ENCODE results near the gene IL10RA. TPM values are rescaled to one million over a fixed set of nuclear protein-coding genes. Genes with fewer than 3 reads are reported as not detected.
"Not testable (repeated sequence)": the region's sequence is repeated elsewhere in the genome, so short reads cannot be mapped to it uniquely, and the experiment has no call there.

Gene IL10RA
- total and polyA plus RNA-seq, 12 donors = 2.0 to 29.9 (median 3.8) TPM

DNA sequence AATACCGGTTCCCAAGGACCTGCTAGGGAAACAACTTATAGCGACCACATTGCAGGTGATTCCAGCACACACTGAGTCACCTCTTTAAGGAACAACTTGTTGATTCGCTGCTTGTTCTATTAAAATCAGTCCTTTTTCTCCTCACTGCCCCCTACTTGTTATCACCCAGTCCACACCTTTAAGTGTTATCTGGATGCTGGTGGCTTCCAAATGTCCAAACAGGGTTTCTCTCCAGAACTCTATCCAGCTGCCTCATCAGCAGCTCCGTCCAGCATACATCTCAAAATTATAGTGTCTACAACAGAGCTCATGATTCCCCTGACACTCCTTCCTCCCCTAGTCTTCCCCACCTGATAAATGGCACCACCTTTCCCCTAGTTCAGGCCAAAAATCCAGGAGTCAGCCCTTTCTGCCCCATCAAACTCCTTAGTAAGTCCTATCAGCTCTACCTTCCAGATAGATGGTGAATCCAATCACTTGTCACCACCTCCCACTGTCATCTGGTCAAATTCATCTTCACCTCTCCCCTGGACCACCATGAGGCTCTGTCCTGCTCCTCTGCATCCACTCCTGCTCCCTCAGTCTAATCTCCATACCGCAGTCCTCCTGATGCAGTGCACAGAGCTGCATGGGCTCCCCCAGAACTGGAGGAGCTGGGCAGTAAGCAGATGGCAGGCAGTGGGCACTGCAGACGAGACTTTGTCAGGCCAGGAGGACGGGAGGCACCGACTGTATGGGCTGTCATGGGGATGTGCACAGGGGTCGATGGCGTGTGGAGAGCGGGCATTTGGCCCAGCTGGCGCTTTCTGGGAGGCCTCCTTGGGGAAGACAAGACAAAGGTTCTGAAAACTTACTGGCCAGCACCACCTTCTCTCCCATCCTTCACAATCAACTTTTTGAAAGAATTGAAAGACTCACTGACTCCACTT is 19.3 kb downstream of the IL10RA start:
- H3K27ac ChIP-seq = peak overlapping the region in 1 of 10 donors; percentile 95
- intact Hi-C loops (cut with DNase I) = loop anchor here in 1 of 10 donors (5.0 kb wide), 1 partner anchor 278 kb away; no protein-coding TSS in a partner anchor

DNA sequence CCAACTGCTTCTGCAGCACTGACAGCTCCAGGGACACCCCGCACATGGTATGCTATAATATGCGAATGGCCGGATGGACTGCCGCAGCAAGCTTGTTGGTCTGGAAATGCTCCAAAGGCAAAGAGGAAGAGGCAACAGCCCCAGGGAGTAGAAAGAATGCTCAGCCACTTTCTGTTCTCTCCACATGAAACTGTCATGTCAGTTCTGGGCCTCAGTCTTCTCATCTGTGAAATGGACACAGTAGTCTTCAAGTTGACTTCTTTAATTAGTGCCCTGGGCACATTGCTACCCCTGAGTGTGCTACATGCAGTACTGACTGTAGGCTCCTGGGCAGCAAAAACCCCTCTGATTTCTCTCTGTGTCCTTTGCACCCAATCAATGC is 19.9 kb downstream of the IL10RA start:
- DNase-seq (no peak), ATAC-seq (no peak)
- no peak overlapping the region for H3K4me3 ChIP-seq
- H3K9me3 ChIP-seq = peaks cover 0 to 8% (median 0%) of the 10 kb centered on the region in 11 donors
- no peaks in the 10 kb centered on the region for H3K36me3 ChIP-seq
- peaks cover 0 to 4% (median 0%) of the 10 kb centered on the region in 7 donors for H3K27me3 ChIP-seq
- peak overlapping the region in 1 of 10 donors; percentile 95 for H3K27ac ChIP-seq
- peaks cover 0 to 97% (median 18%) of the 10 kb centered on the region in 9 donors for H3K4me1 ChIP-seq
- intact Hi-C loops (cut with DNase I) = loop anchor here in 1 of 10 donors (5.0 kb wide), 1 partner anchor 279 kb away; no protein-coding TSS in a partner anchor
- 75% methylated on average over 4 of the region's 4 CpGs for WGBS, 2 donors
- TF ChIP-seq, protein P1, sequence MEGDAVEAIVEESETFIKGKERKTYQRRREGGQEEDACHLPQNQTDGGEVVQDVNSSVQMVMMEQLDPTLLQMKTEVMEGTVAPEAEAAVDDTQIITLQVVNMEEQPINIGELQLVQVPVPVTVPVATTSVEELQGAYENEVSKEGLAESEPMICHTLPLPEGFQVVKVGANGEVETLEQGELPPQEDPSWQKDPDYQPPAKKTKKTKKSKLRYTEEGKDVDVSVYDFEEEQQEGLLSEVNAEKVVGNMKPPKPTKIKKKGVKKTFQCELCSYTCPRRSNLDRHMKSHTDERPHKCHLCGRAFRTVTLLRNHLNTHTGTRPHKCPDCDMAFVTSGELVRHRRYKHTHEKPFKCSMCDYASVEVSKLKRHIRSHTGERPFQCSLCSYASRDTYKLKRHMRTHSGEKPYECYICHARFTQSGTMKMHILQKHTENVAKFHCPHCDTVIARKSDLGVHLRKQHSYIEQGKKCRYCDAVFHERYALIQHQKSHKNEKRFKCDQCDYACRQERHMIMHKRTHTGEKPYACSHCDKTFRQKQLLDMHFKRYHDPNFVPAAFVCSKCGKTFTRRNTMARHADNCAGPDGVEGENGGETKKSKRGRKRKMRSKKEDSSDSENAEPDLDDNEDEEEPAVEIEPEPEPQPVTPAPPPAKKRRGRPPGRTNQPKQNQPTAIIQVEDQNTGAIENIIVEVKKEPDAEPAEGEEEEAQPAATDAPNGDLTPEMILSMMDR (IDR thresholded peaks at IDR 0.05) = no peak

More for the DNA sequence above, 19.3 kb downstream of the IL10RA start:
- TF ChIP-seq, protein P1 (IDR thresholded peaks at IDR 0.05) = no peak
- 83 to 86% methylated on average over 12 of the region's 12 CpGs for WGBS, 2 donors
- H3K9me3 ChIP-seq = peaks cover 0 to 8% (median 0%) of the 10 kb centered on the region in 11 donors
- H3K36me3 ChIP-seq = peaks cover 0 to 3% (median 0%) of the 10 kb centered on the region in 9 donors
- H3K4me1 ChIP-seq = peaks cover 0 to 97% (median 11%) of the 10 kb centered on the region in 9 donors
- no peak for DNase-seq
- H3K4me3 ChIP-seq = no peak overlapping the region
- H3K27me3 ChIP-seq = peaks cover 0 to 4% (median 0%) of the 10 kb centered on the region in 7 donors
- ATAC-seq = no peak

DNA sequence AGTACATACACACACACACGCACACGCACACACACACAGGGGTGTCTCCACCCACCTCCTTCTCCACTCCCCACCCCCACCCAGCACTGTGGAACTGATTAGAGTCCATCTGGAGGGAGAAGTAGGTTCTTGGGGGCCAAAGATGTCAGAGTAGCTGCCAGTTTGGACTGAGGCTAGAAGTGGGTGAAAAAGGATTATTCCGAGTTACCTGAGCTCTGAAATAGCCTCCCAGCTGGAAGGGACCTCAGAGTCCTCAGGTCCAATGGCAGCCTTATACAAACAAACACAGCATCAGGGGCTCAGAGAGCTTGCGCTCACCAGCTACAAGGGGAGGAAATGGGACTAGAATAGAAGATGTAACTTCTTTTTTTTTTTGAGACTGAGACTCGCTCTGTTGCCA is 20.8 kb downstream of the IL10RA start:
- Histone ChIP-seq H3K36me3 (no peaks in the 10 kb centered on the region), H3K9me3 (peaks cover 0 to 8% (median 0%) of the 10 kb centered on the region in 11 donors), H3K4me1 (peaks cover 0 to 97% (median 12%) of the 10 kb centered on the region in 9 donors), H3K27me3 (peaks cover 0 to 4% (median 0%) of the 10 kb centered on the region in 7 donors), H3K27ac (peak overlapping the region in 3 of 10 donors; percentile 19 to 95 (median 60)), H3K4me3 (no peak overlapping the region)
- TF ChIP-seq, protein P1 (IDR thresholded peaks at IDR 0.05) = no peak
- ATAC-seq (no peak), DNase-seq (no peak)
- 81 to 86% methylated on average over 5 of the region's 5 CpGs for WGBS, 2 donors
- intact Hi-C loops (cut with DNase I) = loop anchor here in 1 of 10 donors (5.0 kb wide), 1 partner anchor 280 kb away; no protein-coding TSS in a partner anchor

DNA sequence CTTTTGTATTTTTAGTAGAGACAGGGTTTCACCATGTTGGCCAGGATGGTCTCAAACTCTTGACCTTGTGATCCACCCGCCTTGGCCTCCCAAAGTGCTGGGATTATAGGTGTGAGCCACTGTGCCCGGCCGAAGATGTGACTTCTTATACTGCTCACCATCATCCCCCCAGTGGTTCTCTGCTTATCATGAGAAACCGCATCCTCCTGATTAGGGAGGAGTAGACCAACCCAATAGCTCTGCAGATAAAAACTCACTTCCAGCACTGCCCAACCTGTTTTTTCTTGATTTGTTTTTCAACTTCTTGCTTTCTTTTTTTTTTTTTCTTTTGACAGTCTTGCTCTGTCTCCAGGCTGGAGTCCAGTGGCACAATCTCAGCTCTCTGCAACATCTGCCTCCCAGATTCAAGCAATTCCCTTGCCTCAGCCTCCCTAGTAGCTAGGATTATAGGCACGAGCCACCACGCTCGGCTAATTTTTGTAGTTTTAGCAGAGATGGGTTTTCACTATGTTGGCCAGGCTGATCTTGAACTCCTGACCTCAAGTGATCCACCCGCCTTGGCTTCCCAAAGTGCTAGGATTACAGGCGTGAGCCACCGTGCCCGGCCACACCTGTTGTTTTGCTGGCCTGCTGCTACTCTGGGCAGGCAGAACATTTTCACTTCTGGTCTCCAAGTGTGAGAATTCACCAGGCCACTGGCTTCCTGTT is 21.5 kb downstream of the IL10RA start:
- intact Hi-C loops (cut with DNase I) = loop anchor here in 1 of 10 donors (5.0 kb wide), 1 partner anchor 280 kb away; no protein-coding TSS in a partner anchor
- ATAC-seq, H3K27me3 ChIP-seq, H3K36me3 ChIP-seq, H3K9me3 ChIP-seq, H3K4me3 ChIP-seq, DNase-seq: not testable (repeated sequence)
- WGBS, 2 donors = 82 to 87% methylated on average over 11 of the region's 11 CpGs
- Histone ChIP-seq H3K27ac (peak overlapping the region in 6 of 10 donors; percentile 4 to 95 (median 36)), H3K4me1 (peaks cover 0 to 97% (median 7%) of the 10 kb centered on the region in 9 donors)

Data from heart right ventricle (tissue), 16 donors.